Hepatocyte (in vitro differentiated cells): ENCODE measurements around the gene CDK14.

ENCODE experiments used
- CTCF ChIP-seq: fragments of 200-600 bp; sonication (generic); IDR thresholded peaks from 2 replicates; pipeline ENCODE4 v1.5.1; 2016; ENCODE audit warnings: antibody characterized with exemption, mild to moderate bottlenecking; ENCODE audit not compliant: poor library complexity
- EZH2 ChIP-seq: fragments of 200-600 bp; sonication (generic); IDR thresholded peaks from 2 replicates; pipeline ENCODE4 v1.6.1; 2016; ENCODE audit warnings: antibody characterized with exemption, mild to moderate bottlenecking, borderline replicate concordance

- TF ChIP-seq CTCF (no peak), EZH2 (no peak)
Measured at GRCh38 chr7:91235211-91235832, 639.2 kb downstream of the CDK14 start.
